Common myeloid progenitor, CD34-positive (primary cell): ENCODE measurements around the gene BBS9.

Experiments
- CTCF ChIA-PET: fragments of 350-600 bp; sonication (Branson Sonifier 250); formaldehyde crosslinking; loops from one replicate; lab custom pipeline; 2021; ENCODE audit warnings: antibody characterized with exemption; lab: Charles Lee
- POLR2A ChIA-PET: fragments of 350-600 bp; sonication (Branson Sonifier 250); formaldehyde crosslinking; loops from one replicate; lab custom pipeline; 2021; ENCODE audit warnings: antibody characterized with exemption; lab: Charles Lee
- DNase-seq, 3 donors: peaks; one replicate each; pipeline versions ENCODE4 v3.0.0 to v3.0.0-alpha.2; 2013
- H3K27ac ChIP-seq, 2 experiments: 1 replicate in 1 of 2; 2 replicates in 1 of 2; pipeline ENCODE4 v1.7.0; 2013; ENCODE audit warnings: inconsistent platforms in 2 of 2, low read length in 2 of 2, mild to moderate bottlenecking in 2 of 2, low read depth in 1 of 2, moderate library complexity in 1 of 2; ENCODE audit not compliant: severe bottlenecking in 2 of 2, insufficient read depth in 1 of 2, poor library complexity in 1 of 2
- H3K27me3 ChIP-seq, 5 experiments: replicated peaks in 2 of 5; 1 replicate in 3 of 5; 2 replicates in 2 of 5; pipeline versions ENCODE4 v1.6.1 to v1.7.0; 2013; ENCODE audit warnings: low read length in 4 of 5, mild to moderate bottlenecking in 2 of 5, moderate library complexity in 2 of 5, inconsistent platforms in 1 of 5; ENCODE audit not compliant: insufficient read depth in 5 of 5, control insufficient read depth in 4 of 5
- H3K36me3 ChIP-seq, 4 experiments: 1 replicate in 2 of 4; 2 replicates in 2 of 4; pipeline versions ENCODE4 v1.6.1 to v1.7.0; 2013; ENCODE audit warnings: low read length in 3 of 4, control low read depth in 1 of 4, mild to moderate bottlenecking in 1 of 4; ENCODE audit not compliant: control insufficient read depth in 4 of 4, insufficient read depth in 4 of 4
- H3K4me1 ChIP-seq, 4 experiments: 1 replicate in 3 of 4; 2 replicates in 1 of 4; pipeline versions ENCODE4 v1.6.1 to v1.7.1; 2013; ENCODE audit warnings: low read length in 3 of 4, mild to moderate bottlenecking in 3 of 4, control low read depth in 1 of 4, inconsistent platforms in 1 of 4, moderate library complexity in 1 of 4; ENCODE audit not compliant: control insufficient read depth in 4 of 4, insufficient read depth in 4 of 4; ENCODE audit errors: control extremely low read depth in 1 of 4
- H3K4me3 ChIP-seq, 7 experiments: 1 replicate in 4 of 7; 2 replicates in 3 of 7; pipeline versions ENCODE4 v1.5.1 to v1.7.0; 2013; ENCODE audit warnings: mild to moderate bottlenecking in 7 of 7, low read length in 6 of 7, moderate library complexity in 6 of 7, inconsistent platforms in 2 of 7, low read depth in 2 of 7, control low read depth in 1 of 7; ENCODE audit not compliant: insufficient read depth in 4 of 7, control insufficient read depth in 1 of 7; ENCODE audit errors: extremely low read depth in 1 of 7
- H3K9me3 ChIP-seq, 5 experiments: 1 replicate in 4 of 5; 2 replicates in 1 of 5; pipeline versions ENCODE4 v1.6.1 to v1.7.1; 2013; ENCODE audit warnings: low read length in 4 of 5, mild to moderate bottlenecking in 2 of 5, inconsistent platforms in 1 of 5, low read depth in 1 of 5, moderate library complexity in 1 of 5; ENCODE audit not compliant: control insufficient read depth in 4 of 5, insufficient read depth in 2 of 5; ENCODE audit errors: control extremely low read depth in 1 of 5
- WGBS: methylation state at CpG from one replicate; pipeline ENCODE4 v1.1.5; 2013; ENCODE audit not compliant: insufficient coverage; 5-methylcytosine and 5-hydroxymethylcytosine counted together

BBS9 gene

DNA sequence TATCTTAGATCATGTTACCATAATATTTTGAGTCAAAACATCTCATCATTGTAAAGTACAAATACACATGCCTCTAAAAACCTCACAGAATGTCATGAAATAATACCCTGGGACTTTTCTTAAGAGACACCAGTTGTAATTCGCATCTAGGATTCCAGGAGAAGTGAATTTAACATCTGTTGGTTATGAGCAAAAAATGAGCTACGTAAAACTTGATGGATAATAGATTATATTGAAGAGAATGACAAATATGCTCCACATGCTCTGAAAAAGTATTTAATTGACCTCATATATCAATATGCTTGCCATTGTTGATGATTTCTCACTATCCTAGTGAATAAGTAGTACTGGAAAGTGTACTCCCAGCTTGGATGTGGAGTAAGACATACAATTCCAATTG lies 227.0 kb downstream of the BBS9 start:
- ChIA-PET POLR2A (no interaction called here), CTCF (no interaction called here)
- no peaks in the 10 kb centered on the region for H3K9me3 ChIP-seq
- H3K27me3 ChIP-seq, result no peaks in the 10 kb centered on the region
- DNase-seq, result no peak
- H3K4me1 ChIP-seq, result peaks cover 0 to 2% (median 0%) of the 10 kb centered on the region in 4 experiments
- H3K27ac ChIP-seq, result no peak overlapping the region
- no peaks in the 10 kb centered on the region for H3K36me3 ChIP-seq
- WGBS, result 100% methylated on average over 1 of the region's 2 CpGs
- H3K4me3 ChIP-seq, result no peak overlapping the region

DNA sequence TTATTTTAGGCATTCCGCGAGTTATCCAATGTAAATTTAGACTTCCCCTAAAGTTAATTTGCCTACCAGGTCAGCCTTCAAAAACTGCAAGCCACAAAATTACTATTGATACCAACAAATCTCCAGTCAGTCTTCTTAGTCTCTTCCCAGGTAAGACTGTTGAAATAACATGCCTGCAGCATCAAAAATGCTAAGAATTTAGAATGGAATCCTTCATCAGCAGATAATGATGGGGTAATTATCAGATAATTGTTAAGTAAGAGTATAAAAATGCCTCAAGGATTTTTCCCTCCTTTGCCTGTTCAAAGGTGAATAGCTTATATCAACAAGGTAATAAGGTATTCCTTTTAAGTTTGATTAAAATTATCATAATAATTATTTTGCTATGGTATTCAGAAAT lies 228.5 kb downstream of the BBS9 start:
- 100% methylated on average over 2 of the region's 2 CpGs for WGBS
- ChIA-PET CTCF (no interaction called here), POLR2A (no interaction called here)
- Histone ChIP-seq H3K4me3 (no peak overlapping the region), H3K27me3 (no peaks in the 10 kb centered on the region), H3K27ac (no peak overlapping the region), H3K4me1 (peaks cover 0 to 2% (median 0%) of the 10 kb centered on the region in 4 experiments), H3K9me3 (no peaks in the 10 kb centered on the region), H3K36me3 (no peaks in the 10 kb centered on the region)
- DNase-seq, result no peak

DNA sequence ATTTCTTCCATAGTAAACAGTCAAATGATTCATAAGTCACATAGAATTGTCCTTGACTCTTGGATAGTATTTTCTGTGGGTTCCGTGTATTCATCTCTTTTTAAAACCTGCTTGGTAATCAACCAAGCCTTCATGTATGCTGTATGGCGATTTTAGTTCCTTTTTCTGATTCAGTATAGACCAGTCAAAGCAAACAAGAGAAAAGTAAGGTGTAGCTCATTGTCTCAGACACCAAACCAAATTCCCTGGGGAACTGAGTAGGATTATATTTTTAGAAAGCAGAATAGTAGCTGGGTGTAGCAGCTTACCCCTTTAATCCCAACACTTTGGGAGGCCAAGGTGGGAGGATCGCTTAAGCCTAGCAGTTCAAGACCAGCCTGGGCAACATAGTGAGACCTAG lies 240.5 kb downstream of the BBS9 start:
- Histone ChIP-seq H3K36me3 (peaks cover 0 to 5% (median 0%) of the 10 kb centered on the region in 4 experiments), H3K4me3 (no peak overlapping the region), H3K27me3 (no peaks in the 10 kb centered on the region), H3K27ac (no peak overlapping the region), H3K9me3 (peaks cover 0 to 3% (median 2%) of the 10 kb centered on the region in 5 experiments), H3K4me1 (no peaks in the 10 kb centered on the region)
- 90% methylated on average over 2 of the region's 3 CpGs for WGBS
- POLR2A ChIA-PET, result no interaction called here
- CTCF ChIA-PET, result no interaction called here
- no peak for DNase-seq

DNA sequence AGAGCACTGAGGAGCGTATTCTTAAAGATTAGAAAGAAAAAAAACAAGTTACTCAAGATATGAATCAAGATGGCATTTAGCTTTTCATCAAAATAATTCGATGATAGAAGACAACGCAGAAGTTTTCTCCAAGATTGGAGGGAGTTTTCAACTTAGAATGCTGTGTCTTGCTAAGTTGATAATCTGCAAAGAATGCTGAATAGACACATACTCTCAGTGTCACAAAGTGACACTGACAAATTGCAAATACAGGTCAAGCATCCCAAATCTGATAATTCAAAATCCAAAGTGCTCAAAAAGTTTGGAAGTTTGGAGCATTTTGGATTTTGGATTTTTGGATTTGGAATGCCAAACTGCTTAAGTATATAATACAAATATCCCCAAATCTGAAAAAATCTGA lies 243.8 kb downstream of the BBS9 start:
- POLR2A ChIA-PET, result no interaction called here
- WGBS, result 100% methylated on average over 2 of the region's 3 CpGs

DNA sequence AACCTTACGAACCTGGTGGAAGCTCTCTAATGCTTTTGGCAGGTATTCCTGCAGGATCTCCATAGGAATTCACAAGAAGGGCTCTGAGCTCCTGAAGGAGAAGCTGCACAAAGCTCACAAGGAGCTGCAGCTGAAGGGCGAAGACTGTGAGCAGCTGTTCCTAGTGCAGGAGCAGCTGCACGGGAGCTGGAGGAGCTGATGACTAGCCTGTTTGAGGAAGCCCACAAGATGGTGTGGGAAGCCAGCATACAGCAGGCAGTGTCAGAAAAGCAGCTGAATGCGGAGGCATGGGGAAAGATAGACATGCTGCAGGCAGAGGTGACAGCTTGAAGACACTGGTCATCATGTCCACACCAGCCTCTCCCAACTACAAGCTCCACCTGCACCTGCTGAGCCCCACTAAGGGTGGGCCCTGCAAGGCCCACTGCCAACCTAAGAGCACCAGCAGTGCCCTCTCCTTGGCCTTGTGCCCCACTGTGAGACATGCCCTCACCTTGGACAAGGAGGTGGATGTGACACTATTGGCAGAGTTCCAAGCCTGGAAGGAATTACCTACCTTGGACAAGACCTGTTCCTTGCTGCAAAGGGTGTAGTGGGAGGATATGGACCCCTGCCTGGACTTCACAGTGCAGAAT lies 250.6 kb downstream of the BBS9 start:
- H3K9me3 ChIP-seq, result peaks cover 0 to 4% (median 0%) of the 10 kb centered on the region in 5 experiments
- H3K36me3 ChIP-seq, result peaks cover 0 to 9% (median 0%) of the 10 kb centered on the region in 4 experiments
- ChIA-PET POLR2A (no interaction called here), CTCF (no interaction called here)
- 100% methylated on average over 3 of the region's 4 CpGs for WGBS
- no peak overlapping the region for H3K27ac ChIP-seq
- H3K4me3 ChIP-seq, result no peak overlapping the region
- DNase-seq, result no peak
- H3K4me1 ChIP-seq, result no peaks in the 10 kb centered on the region
- no peaks in the 10 kb centered on the region for H3K27me3 ChIP-seq

More for the DNA sequence above, 243.8 kb downstream of the BBS9 start:
- CTCF ChIA-PET, result no interaction called here
- Histone ChIP-seq H3K36me3 (peaks cover 0 to 1% (median 0%) of the 10 kb centered on the region in 4 experiments), H3K4me1 (no peaks in the 10 kb centered on the region), H3K9me3 (peaks cover 0 to 4% (median 0%) of the 10 kb centered on the region in 5 experiments), H3K4me3 (no peak overlapping the region), H3K27ac (no peak overlapping the region), H3K27me3 (no peaks in the 10 kb centered on the region)
- no peak for DNase-seq

DNA sequence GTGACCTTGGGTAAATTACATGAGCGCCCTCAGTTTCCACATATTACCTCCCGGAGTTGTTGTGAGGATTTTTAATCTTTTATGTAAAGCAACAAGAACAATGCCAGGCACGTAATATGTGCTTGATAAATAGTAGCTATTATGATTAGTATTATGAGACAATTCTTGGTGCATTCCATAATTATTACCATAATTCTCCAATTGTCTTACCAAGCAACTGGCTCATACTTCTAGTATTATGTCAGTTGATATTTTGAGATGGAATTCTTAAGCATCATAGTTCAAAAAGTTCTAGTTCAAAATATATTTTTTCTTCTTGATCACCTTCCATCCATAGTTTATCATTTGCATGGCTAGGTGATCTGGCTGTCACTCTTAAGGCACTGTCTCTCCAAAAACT lies 259.0 kb downstream of the BBS9 start:
- no peak for DNase-seq
- H3K27me3 ChIP-seq, result no peaks in the 10 kb centered on the region
- CTCF ChIA-PET, result no interaction called here
- no peak overlapping the region for H3K27ac ChIP-seq
- H3K9me3 ChIP-seq, result no peaks in the 10 kb centered on the region
- POLR2A ChIA-PET, result no interaction called here
- H3K4me3 ChIP-seq, result no peak overlapping the region
- H3K4me1 ChIP-seq, result no peaks in the 10 kb centered on the region
- H3K36me3 ChIP-seq, result no peaks in the 10 kb centered on the region
- no CpG with 5 or more reads among the region's 3 CpGs for whole genome bisulfite sequencing

DNA sequence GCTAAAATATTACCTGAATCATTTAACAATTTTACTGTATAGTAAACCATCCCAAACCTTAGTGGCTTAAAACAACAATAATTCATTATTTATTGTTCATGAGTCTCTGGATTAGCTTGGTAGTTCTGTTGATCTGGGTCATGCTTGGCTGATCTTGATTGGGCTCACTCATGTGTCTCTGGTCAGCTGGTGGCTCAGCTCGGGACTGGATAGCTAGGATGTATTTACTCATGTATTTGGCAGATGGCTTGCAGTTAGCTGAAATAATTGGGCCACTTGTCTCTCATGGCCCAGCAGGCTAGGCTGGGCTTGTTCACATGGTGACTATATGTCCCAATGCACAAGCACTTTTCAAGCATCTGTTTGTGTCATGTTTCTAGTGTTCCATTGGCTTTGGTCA lies 262.8 kb downstream of the BBS9 start:
- CTCF ChIA-PET, result no interaction called here
- POLR2A ChIA-PET, result no interaction called here
- 100% methylated on average over 1 of the region's 1 CpG for WGBS
- H3K36me3 ChIP-seq, result no peaks in the 10 kb centered on the region
- no peak overlapping the region for H3K27ac ChIP-seq
- no peak overlapping the region for H3K4me3 ChIP-seq
- H3K4me1 ChIP-seq, result no peaks in the 10 kb centered on the region
- DNase-seq, result no peak
- no peaks in the 10 kb centered on the region for H3K9me3 ChIP-seq
- no peaks in the 10 kb centered on the region for H3K27me3 ChIP-seq
